CD14-positive monocyte (primary cell): ENCODE data around the gene CLDN5. TPM values are rescaled to one million over a fixed set of nuclear protein-coding genes. Genes with fewer than 3 reads are reported as not detected.
A peak's percentile ranks its signal among the peaks of the same experiment; 100 is the strongest.

ENCODE experiments used
- DNase-seq, 3 donors: peaks; one replicate each; pipeline ENCODE4 v3.0.0-alpha.2; 2011 to 2022
- H2AFZ ChIP-seq: 2 replicates; pipeline ENCODE4 v1.6.0; 2012; ENCODE audit warnings: mild to moderate bottlenecking, low read depth, low read length, inconsistent platforms; ENCODE audit not compliant: insufficient read depth, poor library complexity, severe bottlenecking
- H3K27ac ChIP-seq, 2 donors: 1 replicate in 1 of 2; 2 replicates in 1 of 2; pipeline ENCODE4 v1.5.1; 2012 to 2013; ENCODE audit warnings: low read length in 2 of 2, control low read depth in 1 of 2, inconsistent platforms in 1 of 2, low read depth in 1 of 2, mild to moderate bottlenecking in 1 of 2
- H3K27me3 ChIP-seq, 2 donors: one replicate each; pipeline versions ENCODE4 v1.6.0 to v1.6.1; 2011 to 2013; ENCODE audit warnings: low read length in 2 of 2; ENCODE audit not compliant: control insufficient read depth in 2 of 2, insufficient read depth in 2 of 2
- H3K36me3 ChIP-seq, 2 donors: replicated peaks in 1 of 2; 1 replicate in 1 of 2; 2 replicates in 1 of 2; pipeline versions ENCODE4 v1.5.1 to v1.6.1; 2012 to 2013; ENCODE audit warnings: low read length in 2 of 2, control low read depth in 1 of 2, inconsistent platforms in 1 of 2, mild to moderate bottlenecking in 1 of 2; ENCODE audit not compliant: insufficient read depth in 2 of 2, control insufficient read depth in 1 of 2
- H3K4me1 ChIP-seq, 2 donors: 1 replicate in 1 of 2; 2 replicates in 1 of 2; pipeline versions ENCODE4 v1.5.1 to v1.6.1; 2012 to 2013; ENCODE audit warnings: low read length in 2 of 2, control low read depth in 1 of 2, inconsistent platforms in 1 of 2, mild to moderate bottlenecking in 1 of 2, moderate library complexity in 1 of 2; ENCODE audit not compliant: insufficient read depth in 2 of 2, control insufficient read depth in 1 of 2
- H3K4me2 ChIP-seq: replicated peaks from 2 replicates; pipeline ENCODE3; 2012; ENCODE audit warnings: low read length, moderate library complexity, mild to moderate bottlenecking; ENCODE audit not compliant: poor library complexity, severe bottlenecking; ENCODE audit errors: extremely low read depth
- H3K4me3 ChIP-seq, 3 experiments: fragments of 200-600 bp in 1 of 3; sonication (generic) in 1 of 3; replicated peaks in 1 of 3; 1 replicate in 2 of 3; 2 replicates in 1 of 3; pipeline ENCODE4 v1.5.1; 2011 to 2013; ENCODE audit warnings: low read length in 3 of 3, mild to moderate bottlenecking in 3 of 3, control low read depth in 2 of 3, low read depth in 2 of 3, inconsistent platforms in 1 of 3, moderate library complexity in 1 of 3
- H3K79me2 ChIP-seq: 2 replicates; pipeline ENCODE4 v1.6.0; 2012; ENCODE audit warnings: mild to moderate bottlenecking, control low read depth, inconsistent platforms, low read length, moderate library complexity; ENCODE audit not compliant: insufficient read depth
- H3K9ac ChIP-seq: 2 replicates; pipeline ENCODE4 v1.6.0; 2017; ENCODE audit warnings: low read length, mild to moderate bottlenecking; ENCODE audit not compliant: insufficient read depth, poor library complexity, severe bottlenecking
- H3K9me3 ChIP-seq, 2 donors: replicated peaks in 1 of 2; 1 replicate in 1 of 2; 2 replicates in 1 of 2; pipeline versions ENCODE4 v1.5.1 to v1.6.1; 2012 to 2013; ENCODE audit warnings: low read length in 2 of 2, control low read depth in 1 of 2; ENCODE audit not compliant: control insufficient read depth in 1 of 2, insufficient read depth in 1 of 2
- H4K20me1 ChIP-seq: 2 replicates; pipeline ENCODE4 v1.6.0; 2012; ENCODE audit warnings: mild to moderate bottlenecking, low read length, control low read depth, moderate library complexity; ENCODE audit not compliant: insufficient read depth
- H3K27ac Mint-ChIP-seq, 7 donors: one replicate each; pipeline ENCODE4 v1.8.0; 2020; ENCODE audit warnings: mild to moderate bottlenecking in 7 of 7, mixed read lengths in 7 of 7, moderate library complexity in 6 of 7, inconsistent platforms in 2 of 7
- H3K27me3 Mint-ChIP-seq, 3 donors: one replicate each; pipeline ENCODE4 v1.8.0; 2021 to 2022; ENCODE audit warnings: low read depth in 3 of 3, mild to moderate bottlenecking in 3 of 3, mixed read lengths in 3 of 3, moderate library complexity in 3 of 3, inconsistent platforms in 1 of 3
- H3K36me3 Mint-ChIP-seq, 2 donors: one replicate each; pipeline ENCODE4 v1.8.0; 2020; ENCODE audit warnings: mixed read lengths in 2 of 2, inconsistent platforms in 1 of 2, mild to moderate bottlenecking in 1 of 2
- H3K4me1 Mint-ChIP-seq: one replicate; pipeline ENCODE4 v1.8.0; 2020; ENCODE audit warnings: mild to moderate bottlenecking, mixed read lengths
- H3K4me3 Mint-ChIP-seq, 2 donors: one replicate each; pipeline ENCODE4 v1.8.0; 2020; ENCODE audit warnings: mild to moderate bottlenecking in 2 of 2, mixed read lengths in 2 of 2, moderate library complexity in 1 of 2
- H3K9me3 Mint-ChIP-seq, 7 donors: one replicate each; pipeline ENCODE4 v1.8.0; 2020 to 2022; ENCODE audit warnings: mixed read lengths in 7 of 7, mild to moderate bottlenecking in 6 of 7, moderate library complexity in 6 of 7, inconsistent platforms in 2 of 7
- CTCF ChIP-seq: fragments of 200-600 bp; IDR thresholded peaks from one replicate; pipeline ENCODE4 v1.8.0; 2022; ENCODE audit warnings: antibody characterized with exemption, mild to moderate bottlenecking
- WGBS: methylation state at CpG from one replicate; pipeline ENCODE4 v1.1.5; 2013; ENCODE audit warnings: missing lambda C conversion rate; ENCODE audit not compliant: insufficient coverage; 5-methylcytosine and 5-hydroxymethylcytosine counted together
- intact Hi-C, 2 donors: fragments of 100-400 bp; cut with micrococcal nuclease; formaldehyde crosslinking; loops; one replicate each; pipeline versions ENCODE4 v1.15.0 to v1.15.1; 2023
- polyA plus RNA-seq, 3 donors: library from polyadenylated mRNA; depleted of rRNA in 1 of 3; unstranded in 2 of 3; stranded (reverse) in 1 of 3; fragments of 300-500 nt in 2 of 3; fragments of >200 nt in 1 of 3; fragmentation: Illumina TruSeq in 2 of 3; gene quantifications; 1 replicate in 2 of 3; 2 replicates in 1 of 3; pipeline ENCODE4 v1.2.3, GENCODE V29; 2012 to 2021

Gene CLDN5
- polyA plus RNA-seq, 3 donors, result 0.05 to 0.35 (median 0.27) TPM

DNA sequence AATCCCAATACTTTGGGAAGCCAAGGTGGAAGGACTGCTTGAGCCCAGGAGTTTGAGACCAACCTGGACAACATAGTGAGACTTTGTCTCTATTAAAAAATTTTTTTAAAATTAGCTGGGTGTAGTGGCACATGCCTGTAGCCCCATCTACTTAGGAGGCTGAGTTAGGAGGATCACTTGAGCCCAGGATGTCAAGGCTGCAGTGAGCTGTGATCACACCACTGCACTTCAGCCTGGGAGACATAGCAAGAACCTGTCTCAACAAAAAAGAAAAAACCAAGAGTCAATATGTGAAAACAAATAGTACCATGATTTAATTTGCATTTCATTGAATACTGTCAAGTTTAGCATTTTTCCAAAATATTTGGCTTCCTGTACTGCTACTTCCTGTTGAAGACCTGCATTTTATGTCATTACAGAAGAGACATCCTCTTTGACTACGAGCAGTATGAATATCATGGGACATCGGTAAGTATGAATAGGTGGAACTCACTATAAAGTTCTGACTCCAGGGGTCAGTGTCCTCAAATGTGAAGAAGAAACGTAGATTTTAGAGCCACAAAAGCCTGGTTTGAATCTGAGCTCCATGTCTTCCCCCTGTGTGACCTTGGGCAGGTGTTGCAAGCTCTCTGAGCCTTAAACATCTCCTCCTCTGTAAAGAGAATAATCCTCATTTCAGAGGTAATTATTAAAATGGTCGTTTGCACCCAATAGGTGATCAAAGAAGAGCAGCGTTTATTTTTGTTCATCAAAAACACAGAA, 28.5 kb downstream of the CLDN5 start:
- Histone ChIP-seq H3K36me3 (peaks cover 21 to 61% of the 10 kb centered on the region in 2 donors), H4K20me1 (no peaks in the 10 kb centered on the region), H3K9ac (no peak overlapping the region), H3K4me1 (no peaks in the 10 kb centered on the region), H3K27ac (no peak overlapping the region), H3K4me2 (no peak overlapping the region), H3K4me3 (no peak overlapping the region), H3K9me3 (no peaks in the 10 kb centered on the region), H2AFZ (no peak overlapping the region), H3K27me3 (no peaks in the 10 kb centered on the region), H3K79me2 (no peaks in the 10 kb centered on the region)
- H3K27ac Mint-ChIP-seq, result no peak overlapping the region
- no peaks in the 10 kb centered on the region for H3K9me3 Mint-ChIP-seq
- no peak overlapping the region for H3K4me3 Mint-ChIP-seq
- no peaks in the 10 kb centered on the region for H3K27me3 Mint-ChIP-seq
- no peak for TF ChIP-seq CTCF
- 73% methylated on average over 2 of the region's 5 CpGs for WGBS
- H3K36me3 Mint-ChIP-seq, result peaks cover 15 to 67% of the 10 kb centered on the region in 2 donors
- intact Hi-C loops, result loop anchor here in 1 of 2 donors (10.0 kb wide), 1 partner anchor 139 kb away; no protein-coding TSS in a partner anchor
- no peaks in the 10 kb centered on the region for H3K4me1 Mint-ChIP-seq
- DNase-seq, result no peak

DNA sequence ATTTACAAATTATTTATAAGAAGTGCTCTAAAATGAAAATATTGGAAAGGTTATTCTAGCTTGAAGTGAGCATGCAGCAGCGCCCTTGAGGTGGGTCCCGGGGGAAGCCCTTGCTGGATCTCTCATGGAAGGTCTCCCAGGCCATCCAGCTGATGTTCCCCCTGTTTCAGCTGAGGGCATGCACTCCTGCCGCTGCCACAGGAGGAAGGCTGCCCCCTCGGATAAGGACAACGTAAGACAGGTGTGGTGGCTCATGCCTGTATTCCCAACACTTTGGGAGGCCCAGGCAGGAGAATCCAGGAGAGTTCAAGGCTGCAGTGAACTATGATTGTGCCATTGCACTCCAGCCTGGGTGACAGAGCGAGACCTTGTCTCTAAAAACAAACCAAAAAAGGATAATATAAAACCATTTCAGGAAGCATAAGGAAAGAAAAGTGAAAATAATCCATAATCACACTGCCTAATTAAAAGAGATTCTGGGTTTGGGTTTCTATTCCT, 29.5 kb downstream of the CLDN5 start:
- H3K27ac Mint-ChIP-seq, result peak overlapping the region in 1 of 7 donors; percentile 56
- TF ChIP-seq CTCF, result no peak
- H3K27me3 ChIP-seq, result no peaks in the 10 kb centered on the region
- no peaks in the 10 kb centered on the region for H4K20me1 ChIP-seq
- H2AFZ ChIP-seq, result no peak overlapping the region
- WGBS, result 100% methylated on average over 5 of the region's 6 CpGs
- no peaks in the 10 kb centered on the region for H3K9me3 ChIP-seq
- no peak overlapping the region for H3K9ac ChIP-seq
- H3K9me3 Mint-ChIP-seq, result no peaks in the 10 kb centered on the region
- H3K4me1 ChIP-seq, result no peaks in the 10 kb centered on the region
- no peak overlapping the region for H3K27ac ChIP-seq
- H3K36me3 ChIP-seq, result peaks cover 21 to 61% of the 10 kb centered on the region in 2 donors
- H3K79me2 ChIP-seq, result no peaks in the 10 kb centered on the region
- peaks cover 19 to 66% of the 10 kb centered on the region in 2 donors for H3K36me3 Mint-ChIP-seq
- no peak overlapping the region for H3K4me3 ChIP-seq
- H3K4me2 ChIP-seq, result no peak overlapping the region
- no peaks in the 10 kb centered on the region for H3K4me1 Mint-ChIP-seq
- no peak for DNase-seq
- H3K27me3 Mint-ChIP-seq, result no peaks in the 10 kb centered on the region
- no peak overlapping the region for H3K4me3 Mint-ChIP-seq
- intact Hi-C loops, result loop anchor here in 1 of 2 donors (10.0 kb wide), 1 partner anchor 140 kb away; no protein-coding TSS in a partner anchor
